Measurements from ENCODE around the gene FILIP1L. TPM values are rescaled to one million over a fixed set of nuclear protein-coding genes. Genes with fewer than 3 reads are reported as not detected.

FILIP1L gene
- 2.6 TPM in 1 of 2 replicates, not detected in the other for polyA plus RNA-seq

GRCh38 chr3:100114413-100115030, at the start of gene FILIP1L:
TSS of gene FILIP1L (minus strand) at chr3:100114501.

DNA sequence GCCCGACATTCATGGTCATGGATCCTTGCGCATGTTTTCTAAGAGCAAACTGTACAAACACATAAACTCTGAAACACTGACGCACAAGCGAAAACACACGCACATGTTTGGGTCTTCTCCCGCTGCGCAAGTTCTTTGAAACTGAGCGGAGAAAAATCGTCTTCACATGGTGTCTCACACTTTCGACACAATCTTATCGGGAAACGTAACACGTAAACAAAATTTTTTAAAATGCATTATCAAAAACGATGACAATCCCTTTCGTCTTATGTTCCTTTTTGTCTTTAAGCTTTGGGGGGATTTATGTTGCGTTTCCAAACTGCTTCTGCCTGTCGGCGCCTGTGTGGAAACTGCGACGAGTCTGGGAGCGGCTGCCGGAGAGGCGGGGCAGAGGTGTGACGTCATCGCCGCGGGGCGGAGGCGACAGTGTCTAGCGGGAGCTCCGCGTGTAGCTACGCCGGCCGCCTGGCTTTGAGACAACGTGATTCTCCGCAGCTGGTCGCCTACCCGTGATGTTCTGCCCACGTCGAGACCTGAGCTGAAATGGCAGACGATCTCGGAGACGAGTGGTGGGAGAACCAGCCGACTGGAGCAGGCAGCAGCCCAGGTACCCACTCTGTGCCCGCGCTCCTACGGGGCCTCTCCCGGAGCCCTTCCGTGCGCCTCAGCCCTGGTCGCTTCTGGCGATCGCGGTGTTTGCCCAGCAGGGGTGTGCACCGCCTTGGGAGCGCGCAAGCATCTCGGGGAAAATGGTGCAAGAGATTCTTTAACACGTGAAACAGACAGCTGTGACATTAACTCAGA, 296.7 kb downstream of the FILIP1L start, which contains the start of gene CMSS1:
Gene CMSS1 (plus strand): TSS at position 426 of the 804 bp plus-strand sequence.

Other genes with a start within 250 kb of the FILIP1L start
- 34.0 and 42.0 TPM in 2 replicates for gene TBC1D23, start 146.5 kb upstream of the FILIP1L start, polyA plus RNA-seq
- 47.2 and 73.1 TPM in 2 replicates for gene NIT2, start 220.3 kb upstream of the FILIP1L start, polyA plus RNA-seq

All from Purkinje cell (primary cell).